ENCODE data around the gene TBC1D5. TPM values are rescaled to one million over a fixed set of nuclear protein-coding genes. Genes with fewer than 3 reads are reported as not detected.

The TBC1D5 gene
- total RNA-seq, 1 donor from 2014 or later: 108 TPM

DNA sequence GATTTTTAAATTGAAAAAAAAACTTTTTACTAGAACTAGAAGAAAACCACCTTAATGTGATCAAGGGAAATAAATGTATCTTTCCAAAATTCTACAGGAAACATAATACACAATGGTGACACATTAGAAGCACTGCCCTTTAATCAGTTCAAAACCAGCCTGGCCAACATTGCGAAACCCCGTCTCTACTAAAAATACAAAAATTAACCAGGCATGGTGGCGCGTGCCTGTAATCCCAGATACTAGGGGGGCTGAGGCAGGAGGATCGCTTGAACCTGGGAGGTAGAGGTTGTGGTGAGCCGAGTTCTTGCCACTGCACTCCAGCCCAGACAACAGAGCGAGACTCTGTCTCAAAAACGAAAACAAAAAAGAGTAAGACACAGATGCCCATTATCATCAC lies 134.5 kb downstream of the TBC1D5 start:
- no peak for DNase-seq (ENCODE audit: low spot score)
- Histone ChIP-seq H3K27me3 (no peaks in the 10 kb centered on the region), H3K9ac (no peak overlapping the region), H3K27ac (no peak overlapping the region), H3K36me3 (no peaks in the 10 kb centered on the region), H3K4me3 (no peak overlapping the region), H3K79me2 (ENCODE audit: low read depth) (no peaks in the 10 kb centered on the region), H3K4me1 (no peaks in the 10 kb centered on the region), H3K4me2 (no peak overlapping the region), H3F3A (ENCODE audit: low read depth) (no peaks in the 10 kb centered on the region), H4K20me1 (ENCODE audit: low read depth) (no peaks in the 10 kb centered on the region), H3K9me3 (ENCODE audit: low read depth) (no peaks in the 10 kb centered on the region), H2AFZ (replicated peaks) (no peak overlapping the region)
- H3K4me3 Mint-ChIP-seq: no peak overlapping the region
- no peak for TF ChIP-seq EZH2phosphoT487 (IDR thresholded peaks at IDR 0.05)
- no peaks in the 10 kb centered on the region for H3K27me3 Mint-ChIP-seq (ENCODE audit: insufficient read depth, low read depth)
- H3K4me1 Mint-ChIP-seq: no peaks in the 10 kb centered on the region
- H3K9me3 Mint-ChIP-seq: peaks cover 5% of the 10 kb centered on the region
- peaks cover 3% of the 10 kb centered on the region for H3K36me3 Mint-ChIP-seq
- no peak overlapping the region for H3K27ac Mint-ChIP-seq

DNA sequence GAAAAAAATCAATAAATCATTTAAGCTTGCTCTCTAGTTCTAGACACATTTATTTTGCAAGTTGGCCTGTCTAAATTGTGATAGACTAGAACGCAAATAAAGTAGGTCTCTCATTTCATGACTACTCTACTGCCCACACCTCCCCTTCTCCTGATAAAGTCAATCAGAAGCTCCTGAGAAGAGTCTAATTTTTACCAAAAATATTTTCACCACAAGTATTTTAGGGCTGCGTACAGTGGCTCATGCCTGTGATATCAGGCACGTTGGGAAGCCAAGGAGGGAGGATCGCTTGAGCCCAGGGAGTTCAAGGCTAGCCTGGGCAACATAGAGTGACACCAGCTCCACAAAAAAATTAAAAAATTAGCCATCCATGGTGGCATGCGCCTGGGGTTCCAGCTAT lies 136.5 kb downstream of the TBC1D5 start:
- TF ChIP-seq EZH2phosphoT487 (IDR thresholded peaks at IDR 0.05) (no peak), EZH2 (IDR thresholded peaks at IDR 0.05) (no peak)
- TF ChIP-seq, protein P1, sequence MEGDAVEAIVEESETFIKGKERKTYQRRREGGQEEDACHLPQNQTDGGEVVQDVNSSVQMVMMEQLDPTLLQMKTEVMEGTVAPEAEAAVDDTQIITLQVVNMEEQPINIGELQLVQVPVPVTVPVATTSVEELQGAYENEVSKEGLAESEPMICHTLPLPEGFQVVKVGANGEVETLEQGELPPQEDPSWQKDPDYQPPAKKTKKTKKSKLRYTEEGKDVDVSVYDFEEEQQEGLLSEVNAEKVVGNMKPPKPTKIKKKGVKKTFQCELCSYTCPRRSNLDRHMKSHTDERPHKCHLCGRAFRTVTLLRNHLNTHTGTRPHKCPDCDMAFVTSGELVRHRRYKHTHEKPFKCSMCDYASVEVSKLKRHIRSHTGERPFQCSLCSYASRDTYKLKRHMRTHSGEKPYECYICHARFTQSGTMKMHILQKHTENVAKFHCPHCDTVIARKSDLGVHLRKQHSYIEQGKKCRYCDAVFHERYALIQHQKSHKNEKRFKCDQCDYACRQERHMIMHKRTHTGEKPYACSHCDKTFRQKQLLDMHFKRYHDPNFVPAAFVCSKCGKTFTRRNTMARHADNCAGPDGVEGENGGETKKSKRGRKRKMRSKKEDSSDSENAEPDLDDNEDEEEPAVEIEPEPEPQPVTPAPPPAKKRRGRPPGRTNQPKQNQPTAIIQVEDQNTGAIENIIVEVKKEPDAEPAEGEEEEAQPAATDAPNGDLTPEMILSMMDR (IDR thresholded peaks at IDR 0.05): no peak
- no peak for DNase-seq (ENCODE audit: low spot score)
- H3K36me3 Mint-ChIP-seq: peaks cover 6% of the 10 kb centered on the region
- H3K4me3 Mint-ChIP-seq: no peak overlapping the region
- no peak overlapping the region for H3K27ac Mint-ChIP-seq
- H3K9me3 Mint-ChIP-seq: peaks cover 11% of the 10 kb centered on the region
- no peaks in the 10 kb centered on the region for H3K4me1 Mint-ChIP-seq
- no peaks in the 10 kb centered on the region for H4K20me1 ChIP-seq (ENCODE audit: low read depth)
- H2AFZ ChIP-seq (replicated peaks): no peak overlapping the region
- H3K4me1 ChIP-seq: no peaks in the 10 kb centered on the region
- no peaks in the 10 kb centered on the region for H3F3A ChIP-seq (ENCODE audit: low read depth)
- H3K27me3 Mint-ChIP-seq (ENCODE audit: insufficient read depth, low read depth): no peaks in the 10 kb centered on the region
- no peak overlapping the region for H3K9ac ChIP-seq
- no peak overlapping the region for H3K27ac ChIP-seq
- no peak overlapping the region for H3K4me2 ChIP-seq
- no peaks in the 10 kb centered on the region for H3K36me3 ChIP-seq
- H3K79me2 ChIP-seq (ENCODE audit: low read depth): no peaks in the 10 kb centered on the region
- no peaks in the 10 kb centered on the region for H3K27me3 ChIP-seq
- no peaks in the 10 kb centered on the region for H3K9me3 ChIP-seq (ENCODE audit: low read depth)
- H3K4me3 ChIP-seq: no peak overlapping the region

DNA sequence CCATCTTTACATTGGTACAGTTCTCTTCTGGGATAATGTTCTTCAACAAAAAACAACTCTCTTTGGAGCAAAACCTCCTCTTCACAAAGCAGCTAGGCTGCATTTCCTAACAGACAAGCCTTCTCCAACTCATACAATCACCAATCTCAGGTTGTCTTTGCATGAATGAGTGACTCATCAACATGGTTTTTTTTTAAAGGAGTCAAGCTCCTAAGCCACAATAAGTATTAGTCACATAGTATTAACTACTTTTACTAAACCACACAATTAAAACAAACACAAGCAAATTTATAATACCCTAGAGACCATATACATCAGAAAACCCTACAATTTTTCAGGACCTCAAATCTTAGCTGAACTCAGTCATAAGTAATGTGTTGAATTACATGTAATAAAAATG lies 137.4 kb downstream of the TBC1D5 start:
- no peaks in the 10 kb centered on the region for H3K9me3 ChIP-seq (ENCODE audit: low read depth)
- H3K27ac Mint-ChIP-seq: no peak overlapping the region

DNA sequence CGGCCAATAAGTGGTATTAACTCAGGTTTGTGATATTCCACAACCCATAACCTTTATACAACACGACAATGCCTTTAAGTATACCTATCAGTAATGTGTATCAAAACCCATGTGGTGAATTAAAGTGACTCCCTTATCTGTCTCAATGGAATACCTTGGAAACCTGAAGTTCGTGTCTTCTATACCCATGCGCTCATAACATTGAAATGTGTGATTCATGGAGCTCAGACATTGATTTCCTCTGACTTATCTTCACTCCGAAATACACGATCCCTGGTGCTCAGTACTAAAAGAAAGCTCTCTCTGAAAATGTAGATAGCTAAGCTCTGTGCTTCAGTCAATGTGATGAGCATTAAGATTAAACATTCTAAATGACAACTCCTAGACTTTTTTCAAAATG lies 140.3 kb downstream of the TBC1D5 start:
- Mint-ChIP-seq H3K27ac (no peak overlapping the region), H3K36me3 (peaks cover 10% of the 10 kb centered on the region)
- no peak for TF ChIP-seq EZH2 (IDR thresholded peaks at IDR 0.05)
- TF ChIP-seq EZH2phosphoT487 (IDR thresholded peaks at IDR 0.05): no peak
- TF ChIP-seq, protein P1 (IDR thresholded peaks at IDR 0.05): no peak

More for the DNA sequence above, 137.4 kb downstream of the TBC1D5 start:
- Histone ChIP-seq H3K4me2 (no peak overlapping the region), H3K27me3 (no peaks in the 10 kb centered on the region), H3K27ac (no peak overlapping the region), H3F3A (ENCODE audit: low read depth) (no peaks in the 10 kb centered on the region), H3K36me3 (no peaks in the 10 kb centered on the region), H4K20me1 (ENCODE audit: low read depth) (no peaks in the 10 kb centered on the region), H2AFZ (replicated peaks) (no peak overlapping the region), H3K4me3 (no peak overlapping the region), H3K4me1 (no peaks in the 10 kb centered on the region), H3K79me2 (ENCODE audit: low read depth) (no peaks in the 10 kb centered on the region), H3K9ac (no peak overlapping the region)
- H3K9me3 Mint-ChIP-seq: peaks cover 12% of the 10 kb centered on the region
- no peaks in the 10 kb centered on the region for H3K27me3 Mint-ChIP-seq (ENCODE audit: insufficient read depth, low read depth)
- peaks cover 6% of the 10 kb centered on the region for H3K36me3 Mint-ChIP-seq
- TF ChIP-seq EZH2phosphoT487 (IDR thresholded peaks at IDR 0.05): no peak
- TF ChIP-seq EZH2 (IDR thresholded peaks at IDR 0.05): no peak
- H3K4me1 Mint-ChIP-seq: no peaks in the 10 kb centered on the region
- H3K4me3 Mint-ChIP-seq: no peak overlapping the region
- no peak for DNase-seq (ENCODE audit: low spot score)

More for the DNA sequence above, 140.3 kb downstream of the TBC1D5 start:
- Histone ChIP-seq H3K27ac (no peak overlapping the region), H3K36me3 (no peaks in the 10 kb centered on the region), H2AFZ (replicated peaks) (no peak overlapping the region), H3K27me3 (no peaks in the 10 kb centered on the region), H3F3A (ENCODE audit: low read depth) (no peaks in the 10 kb centered on the region), H3K9me3 (ENCODE audit: low read depth) (no peaks in the 10 kb centered on the region), H4K20me1 (ENCODE audit: low read depth) (no peaks in the 10 kb centered on the region), H3K79me2 (ENCODE audit: low read depth) (no peaks in the 10 kb centered on the region), H3K9ac (no peak overlapping the region), H3K4me1 (no peaks in the 10 kb centered on the region), H3K4me2 (no peak overlapping the region), H3K4me3 (no peak overlapping the region)
- Mint-ChIP-seq H3K9me3 (peaks cover 26% of the 10 kb centered on the region), H3K4me1 (no peaks in the 10 kb centered on the region), H3K27me3 (ENCODE audit: insufficient read depth, low read depth) (no peaks in the 10 kb centered on the region), H3K4me3 (no peak overlapping the region)
- DNase-seq (ENCODE audit: low spot score): no peak

Measured in neural progenitor cell (in vitro differentiated cells).